ENCODE data around the gene SPOCK1. TPM values are rescaled to one million over a fixed set of nuclear protein-coding genes. Genes with fewer than 3 reads are reported as not detected.

SPOCK1 gene
- total and polyA plus RNA-seq, 2 donors (not counting 3 experiments of a cell fraction or from before 2014, with no cell fraction given): 144 to 280 TPM

- Histone ChIP-seq H3K9me3 (replicated peaks; ENCODE audit: control insufficient read depth, insufficient read depth, low read length) (no peaks in the 10 kb centered on the region), H3K27me3 (ENCODE audit: control insufficient read depth in 2 of 2, insufficient read depth in 2 of 2, low read length in 2 of 2) (peaks cover 12 to 15% of the 10 kb centered on the region in 2 experiments), H2AFZ (ENCODE audit: low read depth, low read length) (no peak overlapping the region), H3K27ac (ENCODE audit: insufficient read depth, low read depth, low read length) (no peak overlapping the region), H3K9me1 (replicated peaks; ENCODE audit: control insufficient read depth, extremely low read depth, insufficient read depth, low read length) (no peaks in the 10 kb centered on the region), H3K79me2 (ENCODE audit: control insufficient read depth, insufficient read depth, low read length) (no peaks in the 10 kb centered on the region), H3K9ac (replicated peaks; ENCODE audit: extremely low read depth, insufficient read depth, low read length) (no peak overlapping the region), H3K4me1 (ENCODE audit: control insufficient read depth, extremely low read depth, insufficient read depth, low read length) (no peaks in the 10 kb centered on the region), H3K4me3 (replicated peaks in 1 of 3; ENCODE audit: insufficient read depth in 1 of 3, low read depth in 1 of 3, low read length in 3 of 3) (no peak overlapping the region), H3K4me2 (ENCODE audit: insufficient read depth, low read length) (no peak overlapping the region), H3K36me3 (ENCODE audit: control insufficient read depth in 2 of 2, extremely low read depth in 1 of 2, insufficient read depth in 2 of 2, low read length in 2 of 2) (no peaks in the 10 kb centered on the region), H4K20me1 (replicated peaks; ENCODE audit: control insufficient read depth, extremely low read depth, insufficient read depth, low read length) (no peaks in the 10 kb centered on the region)
- TF ChIP-seq CTCF (IDR thresholded peaks at IDR 0.05; ENCODE audit: extremely low read depth in 1 of 2, insufficient read depth in 1 of 2, low read depth in 1 of 2, low read length in 2 of 2) (no peak), POLR2AphosphoS5 (IDR thresholded peaks at IDR 0.05; ENCODE audit: insufficient read depth, low read depth, low read length) (no peak), GATA2 (IDR thresholded peaks at IDR 0.05; ENCODE audit: insufficient read depth, insufficient read length, low read depth, low read length) (no peak), FOS (IDR thresholded peaks at IDR 0.05; ENCODE audit: borderline replicate concordance, insufficient read depth, low read length) (no peak), MYC (IDR thresholded peaks at IDR 0.05; ENCODE audit: low read depth, low read length) (no peak), MAX (IDR thresholded peaks at IDR 0.05; ENCODE audit: insufficient read depth, insufficient read length) (no peak), POLR2A (IDR thresholded peaks at IDR 0.05; ENCODE audit: low read depth, low read length) (no peak), EZH2 (IDR thresholded peaks at IDR 0.05; ENCODE audit: borderline replicate concordance, low read depth, low read length, severe bottlenecking) (no peak), JUN (IDR thresholded peaks at IDR 0.05; ENCODE audit: borderline replicate concordance, insufficient read depth, insufficient read length, low read depth) (no peak)
- DNase-seq (ENCODE audit: low read depth, low spot score): no peak
- intact Hi-C loops (cut with micrococcal nuclease) (no loop called here), dilution Hi-C loops (cut with MboI; ENCODE audit: extremely low pct_ligation_motif_present, low sequenced_read_pairs) (no loop called here)
- no TSS peak for BruUV-seq (replicated peaks)
- CTCF ChIA-PET: no interaction called here
- FAIRE-seq: no peak
- POLR2A ChIA-PET: no interaction called here
Measured at GRCh38 chr5:137521246-137521645, 22.1 kb upstream of the SPOCK1 start.

Data from endothelial cell of umbilical vein (primary cell).